Muscle layer of duodenum (tissue), 2 donors: ENCODE measurements around the gene PBRM1.

Source experiments
- H3K27ac ChIP-seq: one replicate; pipeline ENCODE4 v1.7.0; 2013; ENCODE audit warnings: mild to moderate bottlenecking, low read length
- H3K27me3 ChIP-seq: one replicate; pipeline ENCODE4 v1.7.0; 2013; ENCODE audit warnings: low read depth, mild to moderate bottlenecking, control low read depth, low read length
- H3K36me3 ChIP-seq, 2 donors: one replicate each; pipeline ENCODE4 v1.7.0; 2013; ENCODE audit warnings: low read length in 2 of 2, control low read depth in 1 of 2, mild to moderate bottlenecking in 1 of 2; ENCODE audit not compliant: insufficient read depth in 2 of 2, control insufficient read depth in 1 of 2
- H3K4me1 ChIP-seq, 2 donors: one replicate each; pipeline ENCODE4 v1.7.0; 2013; ENCODE audit warnings: low read length in 2 of 2, mild to moderate bottlenecking in 2 of 2, control low read depth in 1 of 2, moderate library complexity in 1 of 2; ENCODE audit not compliant: insufficient read depth in 2 of 2, control insufficient read depth in 1 of 2
- H3K4me3 ChIP-seq, 2 donors: one replicate each; pipeline ENCODE4 v1.7.0; 2013; ENCODE audit warnings: low read length in 2 of 2, low read depth in 1 of 2, mild to moderate bottlenecking in 1 of 2
- H3K9me3 ChIP-seq, 2 donors: one replicate each; pipeline ENCODE4 v1.7.0; 2013; ENCODE audit warnings: low read length in 2 of 2, control low read depth in 1 of 2, mild to moderate bottlenecking in 1 of 2; ENCODE audit not compliant: control insufficient read depth in 1 of 2
- donor health status: healthy.

Gene PBRM1

DNA sequence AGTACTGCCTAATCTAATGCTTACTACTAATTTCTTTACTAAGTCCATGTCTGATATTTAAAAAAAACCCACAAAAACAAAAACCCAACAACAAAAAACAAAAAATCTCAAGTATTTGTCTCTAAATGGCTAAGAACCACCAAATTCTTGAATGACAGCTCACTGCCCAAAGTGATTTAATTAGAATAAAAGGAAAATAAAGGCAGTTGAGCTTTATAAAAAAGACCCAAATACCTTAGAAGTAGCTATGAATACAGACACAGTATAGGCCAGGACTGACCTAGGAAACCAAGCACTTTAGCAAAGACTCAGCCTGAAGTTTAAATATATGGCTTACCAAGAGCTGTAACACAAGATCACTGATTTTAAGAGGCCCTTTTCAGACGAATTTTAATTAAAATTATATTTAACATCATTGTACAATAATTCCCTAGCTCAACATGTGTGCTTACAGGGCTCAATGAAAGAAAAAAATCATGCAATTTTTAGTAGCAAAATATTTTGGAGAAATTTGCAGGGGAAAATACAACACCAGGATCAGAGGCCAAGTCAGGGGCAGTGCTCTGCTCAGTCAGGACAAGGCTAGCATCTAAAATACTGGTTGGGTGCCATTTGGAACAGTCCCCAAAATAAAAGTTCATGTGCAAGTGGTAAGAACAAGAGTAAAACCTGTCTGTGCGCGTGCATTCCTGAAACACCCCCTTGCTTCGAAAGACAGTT is 124.5 kb downstream of the PBRM1 start:
- Histone ChIP-seq H3K9me3 (no peaks in the 10 kb centered on the region), H3K36me3 (peaks cover 34 to 38% of the 10 kb centered on the region in 2 donors), H3K4me1 (no peaks in the 10 kb centered on the region), H3K27me3 (no peaks in the 10 kb centered on the region), H3K4me3 (no peak overlapping the region), H3K27ac (no peak overlapping the region)

DNA sequence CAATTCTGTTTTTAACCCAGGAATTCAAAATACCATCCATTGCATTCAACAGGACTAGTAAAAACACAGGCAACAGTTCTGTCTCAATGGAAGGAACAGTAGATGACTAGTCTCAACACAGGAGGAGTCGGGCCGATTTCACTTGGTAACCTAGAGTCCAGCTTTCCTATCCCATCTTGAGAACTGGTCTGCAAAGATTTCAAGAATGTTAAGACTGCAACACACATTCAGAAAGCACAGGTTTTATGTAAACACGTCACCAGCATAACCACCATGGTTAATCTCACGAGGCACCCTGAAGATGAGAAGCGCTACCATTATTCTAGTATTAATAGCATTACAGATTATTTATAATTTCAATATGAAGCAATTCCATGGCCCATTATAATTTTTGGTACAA is 127.3 kb downstream of the PBRM1 start:
- peaks cover 43 to 50% of the 10 kb centered on the region in 2 donors for H3K36me3 ChIP-seq

DNA sequence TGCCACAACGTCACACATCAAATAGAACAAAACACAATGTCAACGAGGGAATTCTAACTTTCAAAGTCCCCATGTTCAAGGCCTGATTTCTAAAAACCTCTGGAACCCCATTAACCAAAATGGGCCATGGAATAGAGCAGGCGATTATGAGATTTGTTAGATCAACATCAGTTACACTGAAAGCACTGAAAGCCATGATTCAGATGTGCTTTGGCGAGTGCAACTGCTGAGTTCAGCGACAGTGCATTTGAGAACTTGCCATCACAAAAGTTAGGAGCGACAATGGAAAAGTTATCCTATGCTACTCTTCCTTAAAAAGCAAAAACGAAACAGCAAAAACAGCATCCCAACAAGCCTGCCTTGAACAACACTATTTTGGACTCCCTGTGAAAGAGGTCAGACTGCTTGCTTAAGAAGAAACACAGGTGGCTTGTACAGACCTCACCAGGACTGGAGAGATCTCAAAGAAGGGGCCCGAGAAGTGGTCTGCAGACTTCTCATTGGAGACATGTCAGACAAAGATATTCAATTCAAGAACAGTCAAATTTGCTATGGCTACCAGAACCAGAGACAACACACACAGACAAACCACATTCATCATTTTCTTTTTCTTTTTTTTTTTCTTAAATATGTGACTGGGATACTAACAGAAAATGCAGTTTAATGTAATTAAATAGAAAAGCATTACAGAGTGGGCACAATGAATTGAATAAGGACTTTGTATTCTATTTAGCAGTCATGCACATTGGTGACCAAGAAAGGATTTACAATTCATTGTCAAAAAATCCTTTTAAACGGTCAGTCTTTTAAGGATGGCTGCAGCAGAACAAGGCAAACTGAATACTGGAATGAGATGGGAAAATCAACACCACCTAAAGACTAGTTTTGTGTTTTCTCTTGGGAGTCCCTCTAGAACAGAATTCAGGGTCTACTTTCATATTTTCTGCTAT is 128.4 kb downstream of the PBRM1 start:
- peaks cover 44 to 54% of the 10 kb centered on the region in 2 donors for H3K36me3 ChIP-seq
- H3K27me3 ChIP-seq: no peaks in the 10 kb centered on the region
- no peak overlapping the region for H3K4me3 ChIP-seq
- no peak overlapping the region for H3K27ac ChIP-seq
- H3K9me3 ChIP-seq: no peaks in the 10 kb centered on the region
- no peaks in the 10 kb centered on the region for H3K4me1 ChIP-seq

More for the DNA sequence above, 127.3 kb downstream of the PBRM1 start:
- Histone ChIP-seq H3K9me3 (no peaks in the 10 kb centered on the region), H3K27me3 (no peaks in the 10 kb centered on the region), H3K4me1 (no peaks in the 10 kb centered on the region), H3K4me3 (no peak overlapping the region), H3K27ac (no peak overlapping the region)

DNA sequence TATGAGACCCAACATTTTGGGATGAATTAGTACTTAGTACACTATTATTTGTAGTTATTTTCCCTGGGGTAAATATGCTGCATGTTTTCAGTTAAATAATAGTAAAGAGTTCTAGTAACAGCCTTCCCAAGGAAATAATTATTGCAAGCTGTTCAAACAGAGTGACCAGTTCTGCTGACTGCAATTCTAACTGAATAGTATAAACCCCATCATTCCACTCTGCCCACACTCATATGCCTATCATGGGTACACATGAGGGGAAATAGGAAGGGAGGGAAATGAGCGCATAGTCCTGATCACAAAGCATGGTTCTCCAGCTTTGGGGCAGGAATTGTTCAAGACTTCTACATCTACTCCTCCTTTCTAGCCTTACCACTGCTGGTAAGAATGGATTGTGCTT is 130.7 kb downstream of the PBRM1 start:
- Histone ChIP-seq H3K27ac (no peak overlapping the region), H3K27me3 (no peaks in the 10 kb centered on the region), H3K4me3 (no peak overlapping the region), H3K36me3 (peaks cover 40 to 51% of the 10 kb centered on the region in 2 donors), H3K4me1 (no peaks in the 10 kb centered on the region), H3K9me3 (no peaks in the 10 kb centered on the region)

DNA sequence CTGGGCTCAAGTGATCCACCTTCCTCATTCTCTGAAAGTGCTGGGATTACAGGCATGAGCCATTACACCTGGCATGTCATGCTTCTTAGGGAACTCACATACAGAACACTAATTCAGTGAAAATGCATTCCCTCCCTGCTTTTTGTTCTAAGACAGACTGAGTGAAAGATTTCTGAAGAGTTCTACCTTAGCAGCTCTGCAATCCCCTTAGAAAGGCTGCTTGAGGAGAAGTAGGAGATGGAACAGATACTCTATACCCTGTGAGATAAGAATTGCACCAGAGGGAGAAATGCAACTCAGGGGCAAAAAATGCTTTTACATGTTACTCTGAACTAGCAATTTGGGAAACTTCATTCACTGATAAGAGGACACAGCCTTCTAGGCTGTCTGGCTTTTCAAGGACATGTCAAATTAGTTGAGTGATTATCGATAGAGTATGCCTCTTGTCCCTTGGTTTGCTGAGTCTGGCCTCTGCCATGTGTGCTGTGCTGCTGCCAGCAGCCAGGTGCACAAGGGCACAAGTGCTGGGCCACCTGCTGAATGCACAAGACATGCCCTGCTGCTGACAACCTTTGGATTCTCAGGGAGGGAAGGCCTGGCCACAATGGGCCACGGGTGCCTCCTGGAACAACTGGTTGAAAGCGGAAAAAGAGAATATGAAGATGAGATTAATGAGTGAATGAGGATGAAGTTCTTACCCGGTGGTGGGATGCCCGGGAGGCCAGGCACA is 131.5 kb downstream of the PBRM1 start:
- Histone ChIP-seq H3K27me3 (no peaks in the 10 kb centered on the region), H3K9me3 (no peaks in the 10 kb centered on the region), H3K36me3 (peaks cover 37 to 50% of the 10 kb centered on the region in 2 donors), H3K4me1 (no peaks in the 10 kb centered on the region), H3K4me3 (no peak overlapping the region), H3K27ac (no peak overlapping the region)

DNA sequence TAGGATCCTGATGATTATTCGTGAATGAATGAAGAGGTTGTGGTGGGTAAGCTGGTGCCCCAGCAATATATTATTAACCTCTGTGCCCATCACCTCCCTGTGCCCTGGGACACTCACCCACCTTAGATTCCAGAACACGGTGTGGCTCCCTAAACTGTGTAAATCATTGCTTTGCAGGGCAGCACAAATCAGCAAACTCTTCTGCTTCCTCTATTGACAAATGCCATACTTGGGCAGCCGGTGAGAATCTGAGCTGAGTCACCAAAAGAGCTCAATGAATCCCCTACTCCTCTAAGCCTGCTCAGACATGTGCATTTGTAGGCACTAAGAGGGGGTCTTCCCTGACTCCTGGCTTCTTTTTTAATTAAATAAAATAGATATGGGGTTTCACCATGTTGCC is 133.6 kb downstream of the PBRM1 start:
- Histone ChIP-seq H3K9me3 (no peaks in the 10 kb centered on the region), H3K4me1 (no peaks in the 10 kb centered on the region), H3K36me3 (peaks cover 36 to 59% of the 10 kb centered on the region in 2 donors), H3K27me3 (no peaks in the 10 kb centered on the region), H3K4me3 (no peak overlapping the region), H3K27ac (no peak overlapping the region)

DNA sequence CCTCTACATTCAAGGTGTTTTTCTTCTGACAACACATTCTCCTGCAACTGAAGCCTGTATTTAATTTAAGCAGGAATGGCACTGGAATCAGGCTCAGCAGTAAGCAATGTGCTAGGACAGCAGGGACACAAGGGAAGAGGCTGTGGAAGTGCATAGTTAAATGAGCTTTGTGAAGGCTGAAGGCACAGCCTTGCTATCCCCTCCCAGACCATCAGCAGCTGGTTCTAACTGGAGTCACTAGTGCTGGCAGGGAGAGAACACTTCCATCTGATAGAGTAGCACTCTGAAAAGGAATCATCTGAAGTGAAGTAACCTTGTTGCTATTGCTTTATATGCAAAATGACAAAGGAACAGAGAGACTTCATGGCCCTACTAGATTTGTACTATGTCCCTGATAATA is 134.6 kb downstream of the PBRM1 start:
- no peak overlapping the region for H3K4me3 ChIP-seq
- peaks cover 42 to 66% of the 10 kb centered on the region in 2 donors for H3K36me3 ChIP-seq
- H3K27ac ChIP-seq: no peak overlapping the region

DNA sequence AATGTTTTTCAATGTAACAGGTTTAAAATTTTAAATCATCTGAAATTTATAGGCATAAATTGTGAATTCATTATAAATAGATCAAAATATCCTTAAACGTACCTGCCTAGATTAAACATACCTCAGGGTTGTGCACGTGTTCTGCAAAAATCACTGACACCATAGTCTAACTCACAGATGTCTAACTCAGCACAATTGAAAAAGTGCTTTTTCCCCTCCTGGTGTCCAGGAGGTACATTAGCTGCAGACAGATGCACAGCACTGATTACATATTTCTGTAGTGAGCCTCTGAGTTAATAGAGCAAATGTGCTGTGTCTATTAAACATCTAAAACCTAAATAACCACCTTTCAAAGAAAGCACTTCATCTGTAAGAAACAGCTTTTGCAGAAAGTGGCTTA is 138.6 kb downstream of the PBRM1 start:
- Histone ChIP-seq H3K36me3 (peaks cover 28 to 44% of the 10 kb centered on the region in 2 donors), H3K27ac (no peak overlapping the region), H3K4me3 (no peak overlapping the region), H3K27me3 (no peaks in the 10 kb centered on the region), H3K9me3 (no peaks in the 10 kb centered on the region), H3K4me1 (no peaks in the 10 kb centered on the region)

More for the DNA sequence above, 134.6 kb downstream of the PBRM1 start:
- Histone ChIP-seq H3K4me1 (no peaks in the 10 kb centered on the region), H3K9me3 (no peaks in the 10 kb centered on the region), H3K27me3 (no peaks in the 10 kb centered on the region)

DNA sequence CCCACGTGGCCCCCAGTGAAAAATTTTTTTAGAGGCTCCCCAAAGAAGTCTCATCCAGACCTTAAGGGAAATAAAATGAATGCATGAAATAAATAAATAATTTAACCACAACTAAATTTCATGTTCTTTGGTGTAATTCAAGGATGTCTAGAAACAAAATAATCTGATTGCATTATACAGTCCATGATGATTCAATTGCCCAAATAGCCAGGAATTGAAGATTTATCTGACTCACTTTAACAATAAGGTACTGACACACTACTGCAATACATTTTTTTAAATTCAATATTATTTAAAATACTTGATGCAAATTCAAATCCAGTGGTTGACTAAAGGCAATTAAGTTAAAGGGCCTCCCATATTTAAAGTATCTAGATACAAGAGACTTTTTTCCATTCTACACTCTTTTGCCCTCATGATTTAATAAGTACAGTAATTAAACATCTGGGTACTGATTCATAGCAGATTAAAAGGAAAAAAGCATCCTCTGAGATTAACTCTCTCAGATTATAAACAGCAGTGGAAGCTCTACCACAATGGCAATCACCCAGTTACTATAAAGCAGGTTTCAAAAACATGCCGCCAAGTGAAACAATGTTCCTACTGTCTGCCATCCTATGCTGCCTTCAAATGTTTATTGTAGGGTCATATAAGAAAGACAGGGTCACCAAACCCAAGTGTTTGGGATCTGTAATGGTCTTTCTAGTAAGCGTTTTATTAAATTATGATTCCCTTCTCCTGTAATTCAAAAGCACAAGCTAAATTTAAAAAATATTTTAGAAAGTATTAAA is 139.4 kb downstream of the PBRM1 start:
- no peaks in the 10 kb centered on the region for H3K4me1 ChIP-seq
- H3K27me3 ChIP-seq: no peaks in the 10 kb centered on the region
- peaks cover 33 to 44% of the 10 kb centered on the region in 2 donors for H3K36me3 ChIP-seq
- H3K9me3 ChIP-seq: no peaks in the 10 kb centered on the region
- H3K27ac ChIP-seq: no peak overlapping the region
- H3K4me3 ChIP-seq: no peak overlapping the region

DNA sequence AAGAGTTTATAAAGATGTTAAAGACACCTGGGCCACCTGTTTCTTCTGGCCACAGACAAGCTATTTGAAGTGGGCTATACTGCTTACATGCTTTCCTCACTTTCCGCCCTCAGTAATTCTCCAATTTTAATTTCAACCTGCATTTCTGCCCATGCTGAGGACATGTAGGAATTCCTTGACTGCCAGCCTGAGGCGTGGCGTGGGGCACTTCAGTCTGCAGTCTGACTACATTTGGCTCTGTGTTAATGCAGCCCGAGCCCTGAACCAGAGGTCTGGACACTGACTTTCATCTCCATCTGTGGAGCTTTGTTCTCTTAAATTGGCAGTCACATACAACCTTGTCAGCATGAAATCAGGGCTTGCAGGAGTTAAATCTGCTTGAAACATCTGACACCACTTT is 140.8 kb downstream of the PBRM1 start:
- Histone ChIP-seq H3K9me3 (no peaks in the 10 kb centered on the region), H3K4me1 (no peaks in the 10 kb centered on the region), H3K27me3 (no peaks in the 10 kb centered on the region), H3K4me3 (no peak overlapping the region), H3K36me3 (peaks cover 24 to 36% of the 10 kb centered on the region in 2 donors), H3K27ac (no peak overlapping the region)
